GM21737 (cell line): Measurements from ENCODE around the gene SSX2IP.
"Not testable (repeated sequence)": the region's sequence is repeated elsewhere in the genome, so short reads cannot be mapped to it uniquely, and the experiment has no call there.

Experiments
- ATAC-seq: cut with Tn5 transposase; IDR thresholded peaks from one replicate; pipeline ENCODE4 v1.9.1; 2021; ENCODE audit warnings: mild to moderate bottlenecking, moderate library complexity; ENCODE audit not compliant: unreplicated experiment

SSX2IP gene

DNA sequence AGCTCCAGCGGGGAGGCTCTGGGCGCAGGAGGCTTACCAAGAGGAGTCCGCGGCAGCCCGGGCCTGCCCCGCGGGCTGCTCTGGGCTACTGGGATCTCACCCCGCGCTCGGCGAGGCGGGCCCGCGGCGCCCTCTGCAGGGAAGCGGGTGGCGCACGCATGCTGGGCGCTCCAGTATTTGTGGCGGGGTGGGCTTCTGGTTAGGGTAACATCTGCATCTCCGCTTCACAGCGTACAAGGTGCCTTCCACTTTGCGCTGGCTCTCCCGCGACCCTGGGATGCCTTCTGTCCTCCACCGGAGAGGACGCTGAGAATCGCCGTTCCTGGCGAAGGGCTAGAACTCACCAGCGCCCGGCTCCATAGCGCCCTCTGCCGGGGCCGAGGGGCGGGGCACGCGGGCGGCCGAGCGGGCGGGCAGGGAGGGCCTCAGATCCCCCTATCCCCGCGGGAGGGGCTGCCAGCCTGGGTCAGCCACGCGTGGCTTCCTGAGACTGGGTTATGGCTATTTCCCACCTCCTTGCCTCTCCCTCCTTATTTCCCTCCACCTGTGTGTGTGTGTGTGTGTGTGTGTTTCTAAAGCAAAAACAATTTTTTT is 69.4 kb downstream of the SSX2IP start:
- peak; percentile 95 for ATAC-seq

DNA sequence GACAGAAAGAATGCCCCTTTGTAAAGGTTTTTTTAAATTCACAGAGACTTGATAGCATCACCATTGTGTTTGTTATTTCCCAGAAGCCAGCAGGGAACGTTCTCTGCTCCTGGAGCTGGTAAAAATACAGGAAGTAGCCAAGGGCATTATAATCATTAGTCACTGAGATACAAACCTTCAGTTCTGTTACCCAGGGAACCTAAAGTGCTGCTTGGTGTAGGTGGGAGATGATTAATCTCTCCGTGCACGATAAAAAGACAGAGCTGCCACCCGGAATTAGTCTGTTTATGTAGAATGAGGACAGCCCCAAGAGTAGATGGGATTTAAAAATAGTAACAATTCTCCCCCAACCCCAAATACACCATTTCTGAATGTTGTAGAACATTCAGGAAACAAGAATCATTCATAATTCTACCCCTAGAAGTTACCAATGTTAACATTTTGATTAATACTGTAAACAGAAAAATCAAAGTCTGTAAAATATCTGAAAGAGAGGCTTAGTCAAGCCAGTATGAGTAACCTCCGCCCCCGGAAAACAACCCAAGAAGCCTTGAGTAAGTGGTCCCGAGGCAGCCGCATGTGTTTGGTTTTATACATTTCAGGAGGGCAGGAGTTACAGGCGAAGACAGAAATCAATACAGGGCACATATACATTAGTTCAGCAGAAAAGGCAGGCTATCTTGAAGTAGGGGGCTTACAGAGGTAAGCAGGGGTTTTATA is 70.7 kb downstream of the SSX2IP start:
- ATAC-seq, result no peak

DNA sequence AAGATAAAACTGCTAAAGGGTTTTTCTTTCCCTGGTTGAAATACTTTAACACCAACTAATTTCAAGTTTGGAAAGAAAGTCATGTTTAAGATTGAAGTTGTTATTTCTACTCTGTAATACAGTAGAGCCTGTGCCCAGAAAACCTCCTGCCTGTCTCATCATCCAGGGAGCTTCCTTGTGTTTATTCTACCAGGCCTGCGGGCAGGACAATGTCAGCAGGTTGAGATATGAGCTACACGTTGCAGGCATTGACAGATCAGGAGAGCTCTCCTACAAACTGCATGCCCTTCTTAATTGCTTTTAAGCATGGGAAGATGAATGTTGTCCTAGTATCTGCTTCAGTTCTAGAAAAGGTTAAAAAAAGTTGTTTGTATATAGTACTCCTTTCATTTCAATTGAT is 72.9 kb downstream of the SSX2IP start:
- ATAC-seq, result no peak

DNA sequence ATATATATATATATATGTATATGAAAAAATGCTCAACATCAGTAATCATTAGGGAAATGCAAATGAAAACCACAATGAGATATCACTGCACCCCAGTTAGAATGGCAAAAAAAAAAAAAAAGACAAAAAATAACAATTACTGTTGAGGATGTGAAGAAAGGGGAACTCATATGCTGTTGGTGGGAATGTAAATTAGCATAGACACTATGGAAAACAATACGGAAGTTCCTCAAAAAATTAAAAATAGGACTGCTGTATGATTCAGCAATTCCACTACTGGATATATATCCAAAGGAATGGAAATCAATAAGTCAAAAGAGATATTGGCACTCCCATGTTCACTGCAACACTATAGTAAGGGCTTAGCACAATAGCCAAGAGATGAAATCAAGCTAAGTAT is 74.5 kb downstream of the SSX2IP start:
- ATAC-seq, result no peak

DNA sequence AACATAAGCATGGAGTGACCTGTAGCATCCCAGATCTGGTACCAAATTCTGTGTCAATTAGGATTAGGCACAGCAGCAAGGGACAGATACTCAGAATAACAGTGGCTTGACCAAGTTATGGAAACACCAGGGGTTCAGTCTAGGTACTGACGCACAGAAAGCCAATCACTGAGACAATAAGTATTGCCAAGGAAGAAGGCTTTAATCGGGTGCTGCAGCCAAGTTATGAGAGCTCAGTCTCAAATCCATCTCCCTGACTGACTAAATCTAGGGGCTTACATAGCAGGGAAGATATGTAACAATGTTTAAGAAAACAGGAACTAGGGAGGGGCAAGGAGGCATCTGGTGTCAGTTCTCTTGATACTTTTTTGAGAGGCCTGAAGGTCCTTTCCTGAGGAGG is 76.4 kb downstream of the SSX2IP start:
- ATAC-seq, result no peak

DNA sequence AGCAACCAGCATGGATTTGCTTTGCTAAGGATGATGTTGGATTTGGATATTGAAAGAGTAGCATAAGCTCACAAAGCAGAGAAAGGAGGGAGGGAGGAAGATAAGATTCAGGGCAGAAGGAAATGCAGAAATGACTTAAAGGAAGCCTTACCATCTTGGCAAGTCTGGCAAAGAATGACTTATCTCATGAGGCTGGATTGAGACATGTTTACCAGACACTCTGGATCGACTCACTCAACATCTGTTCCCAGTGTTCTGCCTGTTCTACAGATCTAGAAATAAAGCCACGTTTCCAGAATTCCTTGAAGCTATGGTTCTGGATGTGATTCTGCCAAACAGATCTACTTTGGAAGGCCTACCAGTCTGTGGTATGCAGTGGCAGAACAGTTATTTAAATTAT is 77.2 kb downstream of the SSX2IP start:
- no peak for ATAC-seq

DNA sequence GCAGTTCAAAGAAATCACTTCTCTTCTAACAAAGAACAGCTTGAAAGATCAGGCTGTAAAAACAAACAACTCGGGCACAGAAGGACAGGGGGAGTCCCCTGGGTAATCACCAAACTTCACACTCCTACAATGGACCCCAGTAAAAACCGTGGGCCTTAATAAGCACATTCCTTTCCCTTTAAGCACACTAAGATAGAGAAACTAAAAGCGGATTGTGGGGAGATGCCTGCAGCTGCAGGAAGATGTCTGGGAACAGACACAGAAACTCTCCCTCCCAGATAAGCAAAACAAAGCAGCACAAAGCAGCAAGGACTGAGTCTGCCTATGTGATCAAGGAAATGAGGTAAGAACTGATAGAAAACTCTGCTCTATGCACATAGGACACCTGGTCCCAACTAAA is 78.5 kb downstream of the SSX2IP start:
- ATAC-seq, result no peak

DNA sequence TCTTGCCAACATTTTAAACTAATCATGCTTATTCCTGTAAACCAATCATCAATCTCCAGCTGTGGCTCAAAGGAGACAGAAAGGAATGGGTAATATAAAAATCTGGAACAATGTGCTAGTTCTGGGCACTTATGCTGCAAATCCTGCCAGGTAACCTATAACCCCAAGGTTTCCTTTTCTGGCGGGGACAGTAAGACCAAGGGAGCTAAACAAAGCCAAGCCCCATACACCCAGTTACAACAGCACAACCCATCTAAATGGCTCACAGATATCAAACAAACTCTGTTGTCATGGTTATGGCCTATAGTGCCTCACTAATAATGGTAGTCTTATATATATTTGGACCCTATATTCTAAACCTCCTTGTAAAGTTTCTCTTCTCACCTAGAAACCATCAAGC is 79.2 kb downstream of the SSX2IP start:
- ATAC-seq, result no peak

DNA sequence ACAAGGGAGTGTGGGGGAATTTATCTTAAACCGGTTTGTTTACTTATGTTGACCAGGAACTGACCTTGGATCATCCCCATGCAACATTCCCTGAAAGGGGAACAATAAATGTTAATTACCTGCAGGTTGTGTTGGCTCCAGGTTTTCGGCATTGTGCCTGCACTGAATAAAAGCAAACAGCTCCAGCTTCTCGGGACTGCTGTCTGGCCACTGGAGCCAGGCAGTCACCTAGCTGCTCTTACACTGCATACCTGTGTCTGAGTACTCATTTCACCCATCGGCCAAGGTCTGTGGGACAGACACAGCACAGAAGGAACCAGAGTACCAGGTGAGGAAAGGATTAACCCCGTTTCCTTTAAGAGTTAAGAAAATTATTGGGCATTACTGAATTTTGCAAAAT is 83.3 kb downstream of the SSX2IP start:
- ATAC-seq, result no peak

DNA sequence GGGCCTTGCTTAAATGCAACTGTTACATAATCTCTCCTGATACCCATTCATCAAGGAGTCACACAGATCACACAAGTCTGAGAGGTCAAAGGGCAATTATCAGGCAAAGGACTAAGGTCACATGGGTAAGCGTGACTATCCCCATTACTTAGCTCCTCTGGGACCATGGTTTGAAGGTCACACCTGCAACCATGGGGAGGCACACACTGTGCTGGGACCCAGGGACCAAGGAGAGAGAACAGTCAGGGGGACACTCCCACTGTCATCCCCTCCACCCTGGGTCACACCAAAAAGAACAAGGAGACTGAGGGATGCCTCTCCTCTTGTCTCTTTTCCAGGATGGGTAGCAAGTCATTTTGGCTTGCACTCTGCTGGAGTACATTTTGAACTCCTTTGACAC is 85.1 kb downstream of the SSX2IP start:
- ATAC-seq, result no peak

DNA sequence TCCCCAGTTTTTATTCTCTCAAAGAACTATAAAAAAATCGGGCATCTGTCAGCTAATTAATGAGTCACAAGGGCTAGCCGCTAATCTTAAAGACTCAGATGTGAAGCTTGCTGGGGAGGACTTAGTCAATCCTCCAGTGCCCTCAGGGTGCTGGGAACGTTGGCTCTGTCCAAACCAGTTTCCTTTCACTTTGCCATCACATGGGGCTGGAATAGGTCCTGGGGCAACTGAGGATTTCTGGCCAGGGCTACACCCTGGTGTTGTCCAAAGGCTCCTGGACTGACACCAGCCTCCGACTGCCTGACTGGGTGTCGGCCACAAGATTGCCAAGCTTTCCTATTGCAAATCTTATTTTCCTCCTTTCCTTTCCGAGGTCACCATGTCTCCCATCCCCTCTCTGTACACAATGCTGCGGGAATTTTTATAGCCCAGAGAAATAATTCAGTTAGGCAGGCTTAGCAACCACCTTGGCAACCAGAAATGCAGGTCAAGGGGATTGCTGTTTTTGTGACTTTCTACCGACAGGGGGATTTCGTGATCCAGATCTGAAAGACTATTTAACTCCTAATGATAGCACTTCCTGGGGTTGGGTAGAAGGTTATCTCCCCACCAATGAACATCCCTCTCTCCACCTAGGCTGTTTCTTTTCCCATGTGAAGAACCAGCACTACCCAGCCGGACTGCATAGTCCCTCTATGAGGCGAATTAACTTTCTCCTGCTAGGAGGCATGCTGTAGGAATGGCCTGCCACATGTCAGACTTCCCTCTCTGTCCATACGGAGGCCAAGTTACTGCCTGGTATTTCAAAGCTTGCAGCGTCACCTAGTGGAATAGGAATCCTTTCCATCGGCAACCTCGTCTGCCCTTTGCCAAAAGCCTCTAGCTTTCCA is 86.1 kb downstream of the SSX2IP start:
- no peak for ATAC-seq

DNA sequence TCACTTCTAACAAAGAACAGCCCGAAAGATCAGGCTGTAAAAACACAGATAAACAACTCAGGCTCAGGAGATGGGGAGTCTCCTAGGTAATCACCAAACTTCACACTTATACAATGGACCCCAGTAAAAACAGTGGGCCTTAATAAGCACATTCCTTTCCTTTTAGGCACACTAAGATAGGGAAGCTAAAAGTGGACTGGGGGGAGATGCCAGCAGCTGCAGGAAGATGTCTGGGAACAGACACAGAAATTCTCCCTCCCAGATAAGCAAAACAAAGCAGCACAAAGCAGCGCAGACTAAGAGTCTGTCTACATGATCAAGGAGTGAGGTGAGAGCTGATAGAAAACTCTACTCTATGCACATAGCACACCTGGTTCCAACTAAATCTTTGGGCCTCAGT is 87.0 kb downstream of the SSX2IP start:
- ATAC-seq, result no peak

DNA sequence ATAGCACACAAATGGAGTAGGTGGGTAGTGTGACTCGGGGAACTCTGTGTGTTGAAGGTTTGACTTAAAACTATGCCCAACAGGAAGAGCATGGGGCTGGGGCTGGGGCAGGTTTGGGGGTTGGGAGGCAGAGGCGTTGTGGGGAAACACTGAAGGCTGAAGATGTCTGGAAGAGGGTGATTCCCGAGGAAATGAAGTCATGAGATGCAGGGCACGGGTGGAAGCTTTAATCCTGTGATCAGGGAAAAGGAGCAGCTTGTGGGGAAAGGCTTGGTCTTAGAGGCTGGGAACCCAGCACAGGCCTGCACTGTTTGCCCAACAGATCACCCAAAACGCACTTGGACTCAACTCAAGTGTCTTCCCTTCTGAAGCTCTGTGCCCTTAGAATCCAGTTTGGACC is 89.5 kb downstream of the SSX2IP start:
- ATAC-seq, result no peak

DNA sequence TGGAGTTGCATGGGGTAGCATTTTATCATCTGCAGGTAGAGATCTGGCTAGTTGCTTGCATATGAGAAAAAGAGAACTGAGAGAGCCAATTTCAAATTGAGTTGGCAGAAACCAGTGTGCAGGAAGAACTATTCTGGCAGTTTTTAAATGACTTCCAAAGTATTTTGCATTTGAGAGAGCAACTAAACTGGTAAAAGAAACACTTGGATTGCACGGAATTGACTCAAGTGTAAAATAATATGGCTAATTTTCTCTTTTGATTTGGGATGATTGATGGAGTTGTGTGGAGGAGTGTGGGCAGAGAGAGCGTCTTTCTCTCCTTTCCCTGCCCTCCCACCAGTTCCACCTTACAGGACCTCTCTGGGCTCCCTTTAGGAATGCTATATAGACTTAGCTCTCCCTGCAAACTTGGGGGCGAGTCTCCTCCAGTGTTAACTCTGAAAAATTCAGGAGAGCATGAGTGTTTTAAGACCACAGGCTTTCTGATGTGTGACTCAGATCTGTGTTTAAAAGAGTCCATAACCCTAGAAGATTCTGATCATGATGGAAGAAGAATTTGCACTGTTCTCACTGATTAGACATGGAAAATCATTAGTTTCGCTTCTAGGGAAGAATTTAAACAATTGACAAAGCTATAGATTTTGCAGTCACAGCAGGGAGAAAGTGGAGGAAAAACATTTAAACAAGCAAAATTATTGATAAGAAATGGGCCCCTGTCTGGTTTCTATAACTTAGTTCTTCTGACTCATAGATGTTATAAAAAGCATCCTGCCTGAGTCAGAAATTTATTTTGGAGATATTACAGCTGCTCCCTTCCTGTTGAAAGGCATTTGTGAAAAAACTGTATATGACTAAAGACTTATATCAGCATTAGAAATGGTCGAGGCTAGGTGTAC is 91.2 kb downstream of the SSX2IP start:
- ATAC-seq, result peak; percentile 71

DNA sequence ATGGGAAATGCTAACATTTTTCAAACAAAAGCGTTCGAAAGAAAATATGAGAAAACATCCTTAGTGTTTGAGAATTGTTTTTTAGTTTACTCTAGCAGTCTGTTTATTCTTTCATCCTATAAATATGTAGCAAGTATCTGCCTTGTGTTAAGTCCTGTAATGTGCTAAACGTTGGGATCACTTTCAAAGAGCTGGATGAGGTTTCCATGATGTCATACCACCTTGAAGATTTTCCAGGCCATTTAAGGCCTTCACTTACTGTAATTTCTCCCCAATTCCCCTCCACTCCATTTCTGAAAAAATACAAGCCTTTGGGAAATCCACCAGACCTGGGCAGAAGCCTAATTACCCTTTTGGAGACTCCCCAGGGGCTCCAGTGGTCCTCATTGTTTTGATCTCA is 91.8 kb downstream of the SSX2IP start:
- ATAC-seq, result no peak

DNA sequence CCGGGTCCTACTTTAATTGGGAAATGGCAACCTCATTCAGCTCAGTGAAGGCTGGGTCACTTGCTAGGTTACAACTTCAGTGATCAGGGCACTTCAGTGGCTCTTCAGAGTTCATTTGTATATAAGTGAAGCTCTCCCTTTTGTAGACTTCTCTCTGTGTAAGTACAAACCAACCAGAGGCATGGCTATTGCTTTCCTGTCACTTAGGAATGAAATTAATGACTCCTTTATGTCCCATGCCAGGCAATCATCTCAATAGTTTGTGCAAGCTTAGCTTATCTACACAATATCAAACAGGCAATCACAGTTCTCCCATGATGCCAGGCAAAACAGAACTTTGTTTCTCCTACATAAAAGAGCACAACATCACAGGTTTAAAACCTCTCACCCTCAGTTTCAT is 93.2 kb downstream of the SSX2IP start:
- no peak for ATAC-seq

DNA sequence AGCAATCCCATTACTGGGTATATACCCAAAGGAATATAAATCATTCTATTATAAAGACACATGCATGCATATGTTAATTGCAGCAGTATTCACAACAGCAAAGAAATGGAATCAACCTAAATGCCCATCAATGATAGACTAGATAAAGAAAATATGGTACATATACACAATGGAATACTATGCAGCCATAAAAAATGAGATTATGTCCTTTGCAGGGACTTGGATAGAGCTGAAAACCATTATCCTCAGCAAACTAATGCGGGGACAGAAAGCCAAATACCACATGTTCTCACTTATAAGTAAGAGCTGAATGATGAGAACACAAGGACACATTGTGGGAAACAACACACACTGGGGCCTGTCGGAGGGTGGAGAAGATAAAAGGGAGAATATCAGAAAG is 95.3 kb downstream of the SSX2IP start:
- not testable (repeated sequence) for ATAC-seq
